Stimulated activated CD8-positive, alpha-beta memory T cell treated with anti-CD3 and anti-CD28 coated beads, Interleukin-15, amount 100 ng/mL, for 48 hours (primary cell): ENCODE results near the gene RAPGEF6.
"Not testable (repeated sequence)": the region's sequence is repeated elsewhere in the genome, so short reads cannot be mapped to it uniquely, and the experiment has no call there.

Source experiments
- DNase-seq, 2 donors: peaks; one replicate each; pipeline ENCODE4 v3.0.0-alpha.2; 2020; ENCODE audit warnings: low read depth in 2 of 2

Gene RAPGEF6

DNA sequence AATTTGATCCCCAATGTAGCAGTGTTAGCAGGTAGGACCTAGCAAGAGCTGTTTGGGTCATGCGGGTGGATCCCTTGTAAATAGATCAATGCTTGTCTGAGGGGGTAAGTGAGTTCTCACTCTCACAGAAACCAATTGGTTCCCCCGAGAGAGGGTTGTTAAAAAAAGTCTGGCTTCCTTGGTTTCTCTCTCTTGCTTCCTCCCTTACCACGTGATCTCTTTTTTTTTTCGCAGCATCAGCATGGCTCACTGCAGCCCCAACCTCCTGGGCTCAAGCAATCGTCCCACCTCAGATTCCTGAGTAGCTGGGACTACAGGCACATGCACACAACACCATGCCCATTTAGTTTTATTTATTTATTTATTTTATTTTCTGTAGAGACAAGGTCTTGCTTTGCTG, 26.4 kb downstream of the RAPGEF6 start:
- DNase-seq: no peak

DNA sequence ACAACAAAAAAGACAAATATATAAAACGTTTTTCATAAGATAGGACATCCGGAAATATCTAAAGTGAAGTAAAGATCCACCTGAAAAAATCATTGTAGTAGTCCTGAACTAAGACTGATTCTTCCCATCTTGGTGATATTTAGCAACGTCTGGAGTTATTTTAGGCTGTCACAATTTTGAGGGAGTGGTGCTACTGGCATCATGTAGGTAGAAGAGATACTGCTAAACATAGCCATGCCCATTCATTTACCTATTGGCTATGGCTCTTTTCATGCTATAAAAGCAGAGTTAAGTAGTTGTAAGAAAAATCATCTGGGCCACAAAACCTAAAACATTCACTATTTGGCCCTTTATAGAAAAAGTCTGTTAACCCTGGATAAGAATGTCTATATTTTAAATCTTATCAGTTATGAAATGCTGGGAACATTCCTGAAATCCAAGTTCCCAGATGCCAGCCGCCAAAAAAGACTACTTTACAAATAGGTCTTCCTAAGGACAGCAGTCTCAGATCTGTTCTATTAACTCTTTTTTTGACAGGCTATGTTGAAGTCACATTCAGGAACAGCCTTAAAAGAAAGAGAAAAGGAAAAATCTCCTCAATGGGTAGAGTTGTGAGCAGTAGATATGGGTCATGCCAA, 27.0 kb downstream of the RAPGEF6 start:
- DNase-seq: no peak

DNA sequence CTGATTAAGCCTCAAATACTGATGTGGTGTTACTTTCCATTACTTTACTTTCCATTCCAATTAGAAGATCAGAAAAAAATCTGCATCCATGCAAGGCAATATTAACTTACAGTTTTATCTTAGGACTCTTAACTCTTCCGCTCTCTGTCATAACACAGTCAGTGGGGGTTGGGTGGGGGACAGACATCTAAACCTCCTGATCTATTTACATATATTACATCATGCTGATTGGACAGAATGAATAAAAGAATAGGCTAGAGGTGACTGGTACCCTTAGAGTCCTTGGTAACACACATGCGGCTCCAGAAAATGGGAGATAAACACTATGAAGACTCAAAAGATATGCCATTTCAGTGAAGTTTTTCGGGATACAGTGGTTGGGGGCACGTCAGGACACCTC, 27.6 kb downstream of the RAPGEF6 start:
- DNase-seq: no peak

DNA sequence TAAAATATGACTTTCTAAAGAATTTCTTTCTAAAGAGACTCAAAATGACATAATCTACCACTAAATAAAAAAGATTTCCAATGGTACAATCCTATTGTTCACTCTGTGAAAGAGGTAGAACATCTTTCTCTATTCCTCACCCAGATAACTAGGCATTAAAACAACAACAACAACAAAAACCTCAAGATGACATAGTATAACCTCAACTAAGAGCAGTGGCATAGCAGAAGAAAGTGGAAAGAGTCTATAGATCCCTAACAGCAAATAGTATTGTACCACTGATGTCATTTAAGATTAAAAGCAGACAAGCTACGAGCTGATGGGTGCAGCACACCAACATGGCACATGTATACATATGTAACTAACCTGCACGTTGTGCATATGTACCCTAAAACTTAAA, 29.9 kb downstream of the RAPGEF6 start:
- no peak for DNase-seq

DNA sequence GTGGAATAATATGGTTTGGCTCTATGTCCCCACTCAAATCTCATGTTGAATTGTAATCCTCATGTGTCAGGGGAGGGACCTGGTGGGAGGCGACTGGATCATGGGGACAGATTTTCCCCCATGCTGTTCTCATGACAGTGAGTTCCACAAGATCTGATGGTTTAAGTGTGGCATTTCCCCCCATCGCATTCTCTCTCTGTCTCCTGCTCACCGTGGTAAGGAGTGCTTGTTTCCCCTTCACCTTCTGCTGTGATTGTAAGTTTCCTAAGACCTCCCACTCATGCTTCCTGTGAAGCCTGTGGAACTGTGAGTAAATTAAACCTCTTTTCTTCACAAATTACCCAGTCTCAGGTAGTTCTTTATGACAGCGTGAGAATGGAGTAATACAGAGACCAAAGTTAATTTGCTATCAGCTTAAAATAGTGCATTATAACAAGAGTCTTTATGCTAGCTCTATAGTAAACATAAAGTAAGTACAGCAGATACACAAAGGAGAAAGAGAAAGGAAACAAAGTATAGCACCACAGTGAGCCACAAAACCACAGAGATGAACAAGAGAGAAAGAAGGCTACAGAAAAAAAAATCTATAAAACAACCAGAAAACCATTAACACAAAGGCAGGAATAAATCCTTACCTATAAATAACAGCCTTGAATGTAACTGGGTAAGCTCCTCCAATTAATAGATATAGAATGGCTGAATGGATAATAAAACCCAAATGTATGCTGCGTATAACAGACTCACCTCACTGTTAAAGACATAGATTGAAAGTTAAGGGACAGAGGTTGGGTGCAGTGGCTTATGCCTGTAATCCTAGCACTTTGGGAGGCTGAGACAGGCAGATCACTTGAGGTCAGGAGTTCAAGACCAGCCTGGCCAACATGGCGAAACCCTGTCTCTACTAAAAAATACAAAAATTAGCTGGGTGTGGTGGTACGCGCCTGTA, 39.7 kb downstream of the RAPGEF6 start:
- no peak for DNase-seq

DNA sequence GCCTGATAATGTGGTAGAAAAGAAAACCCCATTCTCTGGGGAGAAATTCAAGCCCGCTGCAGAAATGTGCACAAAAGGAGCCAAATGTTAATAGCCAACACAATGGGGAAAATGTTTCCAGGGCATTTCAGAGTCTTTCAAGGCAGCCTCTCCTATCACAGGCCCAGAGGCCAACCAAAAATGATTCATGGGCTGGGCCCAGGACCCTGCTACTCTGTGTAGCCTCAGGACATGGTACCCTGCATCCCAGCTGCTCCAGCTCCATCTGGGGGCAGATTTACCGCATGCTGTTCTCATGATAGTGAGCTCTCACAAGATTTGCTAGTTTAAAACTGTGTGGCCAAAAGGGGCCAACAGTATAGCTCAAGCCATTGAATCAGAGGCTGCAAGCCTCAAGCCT, 41.1 kb downstream of the RAPGEF6 start:
- no peak for DNase-seq

DNA sequence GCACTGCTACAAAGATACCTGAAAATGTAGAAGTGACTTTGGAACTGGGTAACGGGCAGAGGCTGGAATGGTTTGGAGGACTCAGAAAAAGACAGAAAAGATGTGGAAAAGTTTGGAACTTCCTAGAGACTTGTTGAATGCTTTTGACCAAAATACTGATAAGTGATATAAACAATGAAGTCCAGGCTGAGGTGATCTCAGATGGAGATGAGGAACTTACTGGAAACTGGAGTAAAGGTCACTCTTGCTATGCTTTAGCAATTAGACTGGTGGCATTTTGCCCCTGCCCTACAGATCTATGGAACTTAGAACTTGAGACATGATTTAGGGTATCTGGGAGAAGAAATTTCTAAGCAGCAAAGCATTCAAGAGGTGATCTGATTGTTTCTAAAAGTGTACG, 41.6 kb downstream of the RAPGEF6 start:
- DNase-seq: not testable (repeated sequence)

DNA sequence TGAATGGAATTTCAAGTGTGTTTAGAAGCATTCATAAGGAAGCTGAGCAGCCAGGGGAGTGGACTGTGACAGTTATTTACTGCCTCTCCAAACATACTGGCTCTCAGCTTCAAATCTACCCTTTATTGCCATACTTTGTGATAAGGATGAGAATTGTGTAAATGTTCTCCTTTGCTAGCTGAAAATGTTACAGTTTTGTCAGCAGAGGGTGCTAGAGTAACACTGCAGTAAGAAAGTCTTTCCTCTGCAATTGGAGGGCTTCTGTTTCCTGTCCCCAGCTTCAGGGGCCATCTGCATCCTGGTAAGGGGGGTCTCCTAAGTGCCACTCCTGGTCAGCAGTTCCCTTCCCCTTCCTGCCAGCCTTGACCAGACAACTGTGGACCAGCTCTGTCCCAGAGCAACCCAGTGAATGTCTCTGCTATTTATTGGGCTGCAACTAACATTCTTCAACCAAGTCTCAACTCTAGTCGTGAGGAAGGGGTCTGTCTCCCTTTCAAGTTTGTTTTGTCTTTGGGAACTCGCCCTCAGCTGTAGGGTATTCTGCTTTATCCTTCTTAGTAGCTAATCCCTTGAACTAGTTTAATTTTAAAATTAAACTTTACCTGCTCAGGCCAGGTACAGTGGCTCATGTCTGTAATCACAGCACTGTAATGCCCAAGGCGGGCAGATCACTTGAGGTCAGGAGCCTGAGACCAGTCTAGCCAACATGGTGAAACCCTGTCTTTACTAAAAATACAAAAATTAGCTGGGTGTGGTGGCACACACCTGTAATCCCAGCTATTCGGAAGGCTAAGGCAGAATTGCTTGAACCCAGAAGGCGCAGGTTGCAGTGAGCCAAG, 45.3 kb downstream of the RAPGEF6 start:
- no peak for DNase-seq

DNA sequence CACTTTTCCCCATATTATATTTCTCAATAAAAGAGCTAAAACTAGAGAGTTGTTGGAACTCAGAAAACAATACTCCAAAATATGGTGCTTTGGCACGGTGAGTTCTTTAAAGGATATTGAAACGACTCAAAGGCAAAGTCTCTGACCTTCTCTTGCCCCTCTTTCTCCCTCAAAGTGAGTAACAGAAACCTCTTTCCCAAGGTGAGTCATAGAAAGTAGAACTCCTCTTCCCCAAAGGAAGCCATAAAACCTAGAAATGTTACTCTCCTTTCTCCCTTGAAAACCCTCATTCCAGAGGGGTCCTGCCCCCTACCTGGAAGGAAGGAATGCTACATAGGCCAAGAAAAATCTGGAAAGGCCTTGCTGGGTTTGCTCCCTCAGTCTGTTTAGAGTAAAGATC, 47.5 kb downstream of the RAPGEF6 start:
- DNase-seq: no peak

DNA sequence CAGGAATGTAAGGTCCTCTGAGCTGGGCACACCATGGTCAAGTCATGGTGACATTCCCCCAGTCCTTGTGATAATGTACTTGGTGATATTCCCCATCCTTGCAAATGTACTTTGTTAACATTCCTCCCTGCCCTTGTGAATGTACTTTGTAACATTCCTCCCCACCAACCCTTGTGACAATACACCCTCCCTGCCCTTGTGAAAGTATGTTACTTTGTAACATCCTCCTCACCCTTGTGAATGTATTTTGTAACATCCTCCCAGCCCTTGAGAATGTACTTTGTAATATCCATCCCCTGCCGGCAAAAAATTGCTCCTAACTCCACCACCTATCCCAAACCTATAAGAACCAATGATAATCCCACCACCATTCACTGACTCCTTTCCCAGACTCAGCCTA, 53.3 kb downstream of the RAPGEF6 start:
- DNase-seq: no peak

DNA sequence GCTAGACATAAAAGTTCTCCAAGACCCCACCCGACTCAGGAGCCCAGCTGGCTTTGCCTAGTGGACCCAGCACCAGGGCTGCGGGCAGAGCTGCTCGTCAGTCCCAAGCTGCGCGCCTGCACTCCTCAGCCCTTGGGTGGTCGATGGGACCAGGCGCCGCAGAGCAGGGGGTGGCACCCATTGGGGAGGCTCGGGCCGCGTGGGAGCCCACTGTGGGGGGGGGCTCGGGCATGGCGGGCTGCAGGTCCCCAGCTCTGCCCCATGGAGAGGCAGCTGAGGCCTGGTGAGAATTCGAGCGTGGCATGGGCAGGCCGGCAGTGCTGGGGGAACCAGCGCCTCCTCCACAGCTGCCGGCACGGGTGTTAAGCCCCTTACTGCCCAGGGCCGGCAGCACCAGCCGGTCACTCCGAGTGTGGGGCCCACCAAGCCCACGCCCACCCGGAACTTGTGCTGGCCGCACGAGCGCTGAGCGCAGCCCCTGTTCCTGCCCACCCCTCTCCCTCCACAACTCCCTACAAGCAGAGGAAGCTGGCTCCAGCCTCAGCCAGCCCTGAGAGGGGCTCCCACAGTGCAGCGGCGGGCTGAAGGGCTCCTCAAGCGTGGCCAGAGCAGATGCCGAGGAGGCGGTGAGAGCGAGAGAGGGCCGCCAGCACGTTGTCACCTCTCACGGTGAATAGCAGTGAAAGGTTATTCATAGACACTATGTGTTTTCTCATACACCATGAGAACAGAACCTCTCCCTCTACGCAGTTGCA, 54.9 kb downstream of the RAPGEF6 start:
- DNase-seq: no peak

DNA sequence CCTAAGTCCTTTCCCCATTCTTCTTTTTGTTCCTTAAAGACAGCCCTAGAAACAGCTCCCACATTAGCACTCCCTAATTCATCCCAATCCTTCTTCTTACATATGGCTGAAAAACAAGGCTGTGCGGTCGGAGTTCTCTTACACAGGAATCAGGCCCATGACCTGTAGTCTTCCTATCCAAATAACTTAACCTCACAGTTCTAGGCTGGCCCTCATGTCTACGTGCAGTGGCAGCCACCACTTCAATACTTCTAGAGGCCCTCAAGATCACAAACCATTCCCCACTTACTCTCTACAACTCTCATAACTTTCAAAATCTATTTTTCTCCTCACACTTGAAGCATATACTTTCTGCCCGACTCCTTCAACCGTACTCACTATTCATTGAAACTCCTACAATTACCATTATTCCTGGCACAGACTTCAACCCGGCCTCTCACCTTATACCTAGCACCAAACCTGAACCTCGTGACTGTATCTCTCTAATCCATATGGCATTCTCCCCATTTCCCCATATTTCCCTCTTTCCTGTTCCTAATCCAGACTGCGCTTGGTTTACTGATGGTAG, 59.3 kb downstream of the RAPGEF6 start:
- DNase-seq: no peak

DNA sequence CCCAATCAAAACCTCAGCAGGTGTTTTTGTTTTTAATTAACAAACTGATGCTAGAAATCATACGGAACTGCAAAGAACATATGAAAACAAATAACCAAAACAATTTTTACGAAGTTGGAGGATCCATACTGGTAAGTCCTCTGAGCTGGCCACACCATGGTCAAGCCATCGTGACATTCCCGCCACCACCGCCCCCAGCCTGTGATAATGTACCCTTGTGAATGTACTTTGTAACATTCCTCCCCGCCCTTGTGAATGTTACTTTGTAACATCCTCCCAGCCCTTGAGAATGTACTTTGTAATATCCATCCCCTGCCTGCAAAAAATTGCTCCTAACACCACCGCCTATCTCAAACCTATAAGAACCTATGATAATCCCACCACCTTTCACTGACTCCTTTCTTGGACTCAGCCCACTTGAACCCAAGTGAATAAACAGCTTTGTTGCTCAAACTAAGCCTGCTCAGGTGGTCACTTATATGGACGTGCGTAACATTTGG, 63.3 kb downstream of the RAPGEF6 start:
- DNase-seq: no peak

DNA sequence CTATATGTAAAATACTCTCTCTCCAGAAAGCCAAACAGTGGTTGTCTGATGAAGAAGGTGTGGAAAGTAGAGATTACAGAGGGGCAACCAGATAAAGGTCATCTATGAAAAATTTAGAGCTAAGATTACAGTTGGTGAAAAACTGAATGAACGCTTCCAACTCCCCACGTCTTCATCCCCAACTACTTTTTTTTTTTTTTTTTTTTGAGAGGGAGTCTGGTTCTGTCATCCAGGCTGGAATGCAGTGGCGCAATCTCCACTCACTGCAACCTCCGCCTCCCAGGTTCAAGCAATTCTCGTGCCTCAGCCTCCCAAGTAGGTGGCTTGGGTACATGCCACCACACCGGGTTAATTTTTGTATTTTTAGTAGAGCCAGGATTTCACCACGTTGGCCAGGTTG, 64.3 kb downstream of the RAPGEF6 start:
- DNase-seq: no peak

DNA sequence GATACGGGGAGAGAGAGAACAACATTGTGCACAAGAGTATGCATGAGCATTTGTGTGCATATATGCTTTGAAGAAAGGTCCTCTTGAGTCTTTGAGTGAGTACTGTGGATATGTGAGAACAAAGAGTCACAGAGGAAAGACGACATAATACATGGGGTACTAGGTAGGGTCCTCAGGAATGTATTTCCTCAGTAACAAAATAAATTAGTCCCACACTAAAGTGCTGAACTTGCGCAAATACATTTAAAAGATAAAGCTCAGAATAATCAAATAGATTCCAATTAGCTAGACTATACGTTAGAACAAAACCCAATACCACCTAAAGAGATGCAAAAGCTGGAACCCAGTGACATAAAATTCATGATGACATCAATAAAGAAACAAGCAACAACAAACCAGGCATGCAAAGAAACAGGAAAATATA, 70.8 kb downstream of the RAPGEF6 start:
- DNase-seq: no peak

DNA sequence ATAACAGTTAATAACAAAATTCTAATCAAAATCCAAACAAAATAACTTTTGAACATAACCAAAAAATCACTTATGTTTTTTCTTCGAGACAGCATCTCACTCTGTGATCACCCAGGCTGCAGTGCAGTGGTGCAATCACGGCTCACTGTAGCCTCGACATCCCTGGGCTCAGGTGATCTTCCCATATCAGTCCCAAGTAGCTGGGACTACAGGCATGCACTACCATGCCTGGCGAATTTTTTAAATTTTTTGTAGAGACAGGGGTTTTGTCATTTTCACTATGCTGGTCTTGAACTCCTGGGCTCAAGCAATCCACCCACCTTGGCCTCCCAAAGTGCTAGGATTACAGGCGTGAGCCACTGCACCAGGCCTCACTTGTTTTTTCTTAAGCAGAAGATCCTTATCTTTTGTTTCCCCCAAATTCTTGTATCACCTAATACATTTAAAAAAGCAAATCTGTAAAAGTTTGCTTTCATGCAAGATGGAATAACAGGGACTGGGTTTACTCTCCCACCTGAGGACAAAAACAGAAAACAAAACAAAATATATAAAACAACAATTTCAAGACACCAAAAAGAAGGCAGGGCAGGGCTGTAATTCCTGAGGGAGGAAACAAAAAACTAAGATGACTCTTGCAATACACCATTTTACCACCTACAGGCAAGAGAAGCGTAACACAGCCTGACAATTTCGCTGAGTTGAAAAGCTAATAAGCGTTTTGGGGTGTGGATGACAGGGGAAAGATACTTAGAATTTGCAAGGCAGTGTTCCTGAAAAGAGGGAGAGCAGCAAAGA, 71.4 kb downstream of the RAPGEF6 start:
- DNase-seq: no peak

DNA sequence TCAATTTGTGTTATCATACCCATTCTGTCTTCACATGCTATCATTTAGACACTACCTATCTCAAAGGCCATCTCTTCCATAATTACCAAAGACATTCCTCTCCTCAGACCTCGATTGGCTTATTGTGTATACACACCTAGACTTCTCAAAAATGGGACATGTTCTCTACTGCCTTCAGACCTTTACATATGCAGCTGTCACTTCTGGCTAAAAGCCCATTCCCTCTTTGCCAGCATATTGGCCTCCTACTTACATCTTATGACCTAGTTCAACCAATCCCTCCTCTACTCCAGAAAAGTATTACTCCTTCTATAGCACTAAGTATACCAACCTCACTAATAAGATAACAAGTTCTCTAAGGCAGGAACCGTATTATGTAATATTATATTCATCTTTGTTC, 84.4 kb downstream of the RAPGEF6 start:
- no peak for DNase-seq

DNA sequence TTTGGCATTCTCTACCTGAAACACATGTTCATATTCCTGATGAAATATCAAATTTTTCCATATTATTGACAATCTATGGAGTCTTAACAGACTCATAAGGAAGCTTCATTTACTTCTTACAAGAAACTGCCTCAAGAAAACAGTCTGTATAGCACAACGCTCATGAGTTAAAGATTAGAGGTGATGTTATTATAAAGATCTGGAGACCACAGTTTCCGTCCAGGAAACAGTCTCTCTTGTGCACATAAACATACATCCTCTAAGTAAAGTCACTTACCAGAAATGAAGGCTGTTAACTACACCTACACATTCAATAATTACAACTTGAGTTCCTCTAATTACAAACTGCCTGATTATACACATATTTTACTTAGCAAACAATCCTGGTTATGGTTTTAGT, 86.9 kb downstream of the RAPGEF6 start:
- DNase-seq: no peak

DNA sequence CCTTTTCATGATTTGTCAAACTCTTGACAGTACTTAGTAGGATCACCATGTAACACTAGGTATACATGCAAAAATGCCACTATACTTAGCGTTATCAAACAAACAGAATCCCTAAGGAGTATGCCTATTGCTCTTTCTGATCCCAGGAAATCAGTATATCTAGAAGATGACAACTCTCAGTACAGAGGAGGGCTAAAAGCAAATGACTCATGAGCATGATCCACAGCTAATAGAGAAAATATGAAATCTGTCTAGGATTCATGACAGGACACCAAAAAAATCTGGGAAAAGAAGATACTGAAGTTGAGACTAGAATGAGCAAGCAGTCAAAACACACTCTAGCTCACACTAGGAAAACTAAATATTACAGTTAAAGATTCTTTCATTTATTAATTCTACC, 89.2 kb downstream of the RAPGEF6 start:
- no peak for DNase-seq

DNA sequence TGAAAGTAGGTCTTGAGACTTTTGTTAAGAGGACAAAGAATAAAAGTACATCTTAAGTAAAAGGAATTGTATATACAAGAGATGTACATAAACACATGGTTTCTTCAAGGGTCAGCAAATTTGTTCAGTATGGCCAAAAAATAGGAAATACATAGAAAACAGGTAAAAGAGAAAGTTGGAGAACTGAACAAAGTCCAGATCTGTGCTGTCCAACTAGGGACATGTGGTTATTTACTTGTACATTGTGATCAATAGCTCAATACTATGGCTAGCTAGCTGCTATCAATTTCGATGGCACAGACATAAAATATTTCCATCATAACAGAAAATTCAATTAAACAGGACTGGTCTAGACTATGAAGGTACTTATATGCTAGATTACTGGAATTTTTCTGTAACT, 92.3 kb downstream of the RAPGEF6 start:
- DNase-seq: no peak
